GM21515 (cell line): ENCODE measurements around the gene DGCR2.

Experiments used
- ATAC-seq: cut with Tn5 transposase; IDR thresholded peaks from one replicate; pipeline ENCODE4 v1.9.1; 2021; ENCODE audit not compliant: unreplicated experiment

Gene DGCR2

GRCh38 chr22:19128009-19128401 is 5.8 kb upstream of the DGCR2 start:
- ATAC-seq, result no peak

- ATAC-seq, result no peak
These were observed 5.3 kb upstream of the DGCR2 start for GRCh38 chr22:19127329-19128008.

GRCh38 chr22:19126309-19127273 is 4.4 kb upstream of the DGCR2 start:
- no peak for ATAC-seq

- ATAC-seq, result no peak
These were observed 3.5 kb upstream of the DGCR2 start for GRCh38 chr22:19125474-19126308.

- ATAC-seq, result no peak
These were observed 2.8 kb upstream of the DGCR2 start for GRCh38 chr22:19125011-19125410.

GRCh38 chr22:19124377-19124776 is 2.2 kb upstream of the DGCR2 start:
- ATAC-seq, result no peak

GRCh38 chr22:19123936-19124335 is 1.7 kb upstream of the DGCR2 start:
- ATAC-seq, result no peak

GRCh38 chr22:19122752-19123492 is 710 bp upstream of the DGCR2 start:
- no peak for ATAC-seq

- peak; percentile 12 for ATAC-seq
These were observed 525 bp downstream of the DGCR2 start for GRCh38 chr22:19121631-19122142.

GRCh38 chr22:19120829-19121630 is 1.2 kb downstream of the DGCR2 start:
- no peak for ATAC-seq

- ATAC-seq, result no peak
These were observed 2.3 kb downstream of the DGCR2 start for GRCh38 chr22:19119949-19120348.

GRCh38 chr22:19118329-19118880 is 3.8 kb downstream of the DGCR2 start:
- ATAC-seq, result peak; percentile 41

GRCh38 chr22:19117111-19117512 is 5.1 kb downstream of the DGCR2 start:
- no peak for ATAC-seq

GRCh38 chr22:19115628-19116027 is 6.6 kb downstream of the DGCR2 start:
- no peak for ATAC-seq

- no peak for ATAC-seq
These were observed 7.1 kb downstream of the DGCR2 start for GRCh38 chr22:19114984-19115552.

- ATAC-seq, result no peak
These were observed 8.8 kb downstream of the DGCR2 start for GRCh38 chr22:19113429-19113828.

- no peak for ATAC-seq
These were observed 10.6 kb downstream of the DGCR2 start for GRCh38 chr22:19111584-19111983.

GRCh38 chr22:19111140-19111539 is 11.1 kb downstream of the DGCR2 start:
- no peak for ATAC-seq

- no peak for ATAC-seq
These were observed 11.6 kb downstream of the DGCR2 start for GRCh38 chr22:19110646-19111045.
